Astrocyte of the cerebellum (primary cell): ENCODE data around the gene HCN3.
"Not testable (repeated sequence)": the region's sequence is repeated elsewhere in the genome, so short reads cannot be mapped to it uniquely, and the experiment has no call there.

ENCODE experiments used
- DNase-seq: peaks from one replicate; pipeline ENCODE4 v3.0.0-alpha.2; 2011; ENCODE audit warnings: low read depth
- H3K4me3 ChIP-seq: 2 replicates; pipeline ENCODE4 v1.5.1; 2011; ENCODE audit warnings: mild to moderate bottlenecking, low read depth, low read length, moderate library complexity
- CTCF ChIP-seq: IDR thresholded peaks from 2 replicates; pipeline ENCODE4 v1.5.1; 2012; ENCODE audit warnings: low read length, low read depth, moderate library complexity, mild to moderate bottlenecking; ENCODE audit errors: missing control alignments
- in situ Hi-C: cut with HindIII; loops from 2 replicates; pipeline ENCODE4 v1.10.0; 2017; ENCODE audit warnings: low sequenced_read_pairs

Gene HCN3

GRCh38 chr1:155285063-155285462, 7.8 kb downstream of the HCN3 start:
- DNase-seq, result no peak
- TF ChIP-seq CTCF, result no peak

GRCh38 chr1:155285631-155286044, 8.4 kb downstream of the HCN3 start:
- no peak overlapping the region for H3K4me3 ChIP-seq
- no peak for TF ChIP-seq CTCF
- DNase-seq, result no peak
- in situ Hi-C loops, result no loop called here

More at GRCh38 chr1:155285063-155285462, 7.8 kb downstream of the HCN3 start:
- in situ Hi-C loops, result no loop called here
- no peak overlapping the region for H3K4me3 ChIP-seq

- TF ChIP-seq CTCF, result no peak
- no peak for DNase-seq
- no peak overlapping the region for H3K4me3 ChIP-seq
- in situ Hi-C loops, result no loop called here
These were observed 9.3 kb downstream of the HCN3 start for GRCh38 chr1:155286544-155286943.

- no peak for TF ChIP-seq CTCF
- no peak overlapping the region for H3K4me3 ChIP-seq
- in situ Hi-C loops, result no loop called here
- no peak for DNase-seq
These were observed 10.8 kb downstream of the HCN3 start for GRCh38 chr1:155287987-155288543.

- H3K4me3 ChIP-seq, DNase-seq, in situ Hi-C loops: not testable (repeated sequence)
These were observed 13.7 kb downstream of the HCN3 start for GRCh38 chr1:155291006-155291405.

GRCh38 chr1:155293086-155293749, 16.0 kb downstream of the HCN3 start:
- in situ Hi-C loops, result no loop called here
- no peak overlapping the region for H3K4me3 ChIP-seq
- DNase-seq, result no peak
- TF ChIP-seq CTCF, result no peak

- TF ChIP-seq CTCF, result no peak
These were observed 17.4 kb downstream of the HCN3 start for GRCh38 chr1:155294520-155295182.

More at GRCh38 chr1:155294520-155295182, 17.4 kb downstream of the HCN3 start:
- no peak for DNase-seq
- no peak overlapping the region for H3K4me3 ChIP-seq
- in situ Hi-C loops, result no loop called here
